Measurements from ENCODE around the gene HCFC1R1. TPM values are rescaled to one million over a fixed set of nuclear protein-coding genes. Genes with fewer than 3 reads are reported as not detected.

HCFC1R1 gene
- total RNA-seq, 1 donor from 2014 or later: 43.2 TPM

DNA sequence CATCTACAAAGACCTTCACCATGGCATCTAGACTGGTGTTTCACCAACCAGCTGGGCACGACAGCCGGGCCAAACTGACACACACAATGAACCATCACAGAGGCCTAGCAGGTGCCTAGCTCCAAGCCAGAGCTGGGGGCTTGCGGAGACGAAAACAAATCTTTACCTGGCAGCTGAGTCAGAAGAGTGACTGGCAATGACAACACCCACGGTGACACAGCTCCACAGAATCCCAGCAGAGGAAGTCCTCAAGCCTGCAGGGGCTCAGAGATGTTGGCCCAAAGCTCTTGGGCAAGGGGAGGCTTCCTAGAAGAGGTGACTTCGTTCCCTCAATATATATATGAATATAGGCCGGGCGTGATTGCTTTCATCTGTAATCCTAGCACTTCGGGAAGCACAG, 27.8 kb upstream of the HCFC1R1 start:
- no peak overlapping the region for H3K4me3 ChIP-seq
- no peaks in the 10 kb centered on the region for H3K36me3 ChIP-seq
- ATAC-seq (no peak), DNase-seq (no peak)
- H3K27ac ChIP-seq: no peak overlapping the region
- H3K27me3 ChIP-seq (ENCODE audit: low read depth): peaks cover 34% of the 10 kb centered on the region
- H3K4me1 ChIP-seq: peaks cover 6% of the 10 kb centered on the region
- TF ChIP-seq, protein P1, sequence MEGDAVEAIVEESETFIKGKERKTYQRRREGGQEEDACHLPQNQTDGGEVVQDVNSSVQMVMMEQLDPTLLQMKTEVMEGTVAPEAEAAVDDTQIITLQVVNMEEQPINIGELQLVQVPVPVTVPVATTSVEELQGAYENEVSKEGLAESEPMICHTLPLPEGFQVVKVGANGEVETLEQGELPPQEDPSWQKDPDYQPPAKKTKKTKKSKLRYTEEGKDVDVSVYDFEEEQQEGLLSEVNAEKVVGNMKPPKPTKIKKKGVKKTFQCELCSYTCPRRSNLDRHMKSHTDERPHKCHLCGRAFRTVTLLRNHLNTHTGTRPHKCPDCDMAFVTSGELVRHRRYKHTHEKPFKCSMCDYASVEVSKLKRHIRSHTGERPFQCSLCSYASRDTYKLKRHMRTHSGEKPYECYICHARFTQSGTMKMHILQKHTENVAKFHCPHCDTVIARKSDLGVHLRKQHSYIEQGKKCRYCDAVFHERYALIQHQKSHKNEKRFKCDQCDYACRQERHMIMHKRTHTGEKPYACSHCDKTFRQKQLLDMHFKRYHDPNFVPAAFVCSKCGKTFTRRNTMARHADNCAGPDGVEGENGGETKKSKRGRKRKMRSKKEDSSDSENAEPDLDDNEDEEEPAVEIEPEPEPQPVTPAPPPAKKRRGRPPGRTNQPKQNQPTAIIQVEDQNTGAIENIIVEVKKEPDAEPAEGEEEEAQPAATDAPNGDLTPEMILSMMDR (IDR thresholded peaks at IDR 0.05): no peak
- H3K9me3 ChIP-seq: no peaks in the 10 kb centered on the region
- intact Hi-C loops (cut with DNase I): no loop called here

DNA sequence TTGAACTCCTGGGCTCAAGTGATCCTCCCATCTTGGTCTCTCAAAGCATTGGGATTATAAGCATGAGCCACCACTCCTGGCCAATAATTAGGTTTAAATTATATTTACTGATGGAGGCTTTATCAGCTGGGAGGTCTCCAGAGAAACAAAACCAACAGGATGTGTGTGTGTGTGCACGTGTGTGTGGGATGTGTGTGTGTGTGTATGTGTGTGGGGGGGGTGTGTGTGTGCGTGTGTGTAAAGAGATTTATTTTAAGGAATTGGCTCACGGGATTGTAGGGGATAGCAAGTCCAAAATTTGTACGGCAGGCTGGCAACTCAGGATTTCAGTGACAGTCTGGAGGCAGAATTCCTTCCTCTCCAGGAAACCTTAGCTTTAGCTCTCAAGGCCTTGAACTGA, 27.3 kb upstream of the HCFC1R1 start:
- intact Hi-C loops (cut with DNase I): no loop called here
- Histone ChIP-seq H3K27ac (no peak overlapping the region), H3K4me3 (no peak overlapping the region), H3K27me3 (ENCODE audit: low read depth) (peaks cover 39% of the 10 kb centered on the region), H3K4me1 (peaks cover 11% of the 10 kb centered on the region), H3K9me3 (no peaks in the 10 kb centered on the region), H3K36me3 (no peaks in the 10 kb centered on the region)
- DNase-seq: no peak
- TF ChIP-seq, protein P1 (IDR thresholded peaks at IDR 0.05): no peak
- ATAC-seq: no peak

DNA sequence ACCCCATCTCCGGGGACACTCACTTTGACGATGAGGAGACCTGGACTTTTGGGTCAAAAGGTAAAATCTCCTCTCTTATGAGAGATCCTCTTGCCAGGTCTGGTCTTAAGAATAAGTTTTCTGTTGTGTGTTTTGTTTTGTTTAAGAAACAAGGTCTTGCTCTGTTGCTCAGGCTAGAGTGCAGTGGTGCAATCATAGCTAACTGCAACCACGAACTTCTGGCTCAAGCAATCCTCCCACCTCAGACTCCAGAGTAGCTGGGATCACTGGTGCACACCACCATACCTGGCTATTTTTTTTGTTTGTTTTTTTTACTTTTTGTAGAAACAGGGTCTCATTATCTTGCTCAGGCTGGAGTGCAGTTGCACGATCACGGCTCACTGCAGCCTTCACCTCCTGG, 26.7 kb upstream of the HCFC1R1 start:
- DNase-seq (no peak), ATAC-seq (no peak)
- intact Hi-C loops (cut with DNase I): no loop called here
- TF ChIP-seq, protein P1 (IDR thresholded peaks at IDR 0.05): no peak
- H3K27ac ChIP-seq: no peak overlapping the region
- H3K4me3 ChIP-seq: no peak overlapping the region
- no peaks in the 10 kb centered on the region for H3K36me3 ChIP-seq
- H3K27me3 ChIP-seq (ENCODE audit: low read depth): peaks cover 44% of the 10 kb centered on the region
- H3K9me3 ChIP-seq: no peaks in the 10 kb centered on the region
- H3K4me1 ChIP-seq: peaks cover 16% of the 10 kb centered on the region

DNA sequence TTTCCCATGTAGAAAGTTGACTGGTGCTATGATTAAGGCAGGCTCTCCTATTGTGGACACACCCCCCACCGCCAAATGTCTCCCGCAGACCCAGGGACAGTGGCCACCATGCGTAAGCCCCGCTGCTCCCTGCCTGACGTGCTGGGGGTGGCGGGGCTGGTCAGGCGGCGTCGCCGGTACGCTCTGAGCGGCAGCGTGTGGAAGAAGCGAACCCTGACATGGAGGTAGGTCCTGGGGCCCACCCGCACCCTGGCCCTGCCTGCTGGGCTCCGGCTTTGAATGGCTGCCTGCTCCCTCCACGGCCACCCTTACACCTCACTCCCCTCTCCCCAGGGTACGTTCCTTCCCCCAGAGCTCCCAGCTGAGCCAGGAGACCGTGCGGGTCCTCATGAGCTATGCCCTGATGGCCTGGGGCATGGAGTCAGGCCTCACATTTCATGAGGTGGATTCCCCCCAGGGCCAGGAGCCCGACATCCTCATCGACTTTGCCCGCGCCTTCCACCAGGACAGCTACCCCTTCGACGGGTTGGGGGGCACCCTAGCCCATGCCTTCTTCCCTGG, 26.3 kb upstream of the HCFC1R1 start:
- DNase-seq (no peak), ATAC-seq (no peak)
- Histone ChIP-seq H3K36me3 (no peaks in the 10 kb centered on the region), H3K4me3 (no peak overlapping the region), H3K9me3 (no peaks in the 10 kb centered on the region), H3K4me1 (peaks cover 21% of the 10 kb centered on the region), H3K27me3 (ENCODE audit: low read depth) (peaks cover 49% of the 10 kb centered on the region), H3K27ac (peak overlapping the region; percentile 24)
- TF ChIP-seq, protein P1 (IDR thresholded peaks at IDR 0.05): no peak
- intact Hi-C loops (cut with DNase I): no loop called here

DNA sequence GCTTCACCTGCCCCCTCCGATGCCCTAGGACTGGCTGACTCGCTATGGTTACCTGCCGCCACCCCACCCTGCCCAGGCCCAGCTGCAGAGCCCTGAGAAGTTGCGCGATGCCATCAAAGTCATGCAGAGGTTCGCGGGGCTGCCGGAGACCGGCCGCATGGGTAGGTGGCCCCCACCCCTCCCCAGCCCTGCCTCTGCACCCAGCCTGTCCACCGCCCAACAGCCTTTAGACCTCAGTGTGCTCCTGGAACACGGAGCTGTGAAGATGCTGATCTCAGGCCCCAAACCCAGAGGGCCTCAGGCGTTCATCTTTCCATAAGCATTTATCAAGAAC, 23.6 kb upstream of the HCFC1R1 start:
- Histone ChIP-seq H3K4me1 (peaks cover 21% of the 10 kb centered on the region), H3K27me3 (ENCODE audit: low read depth) (peaks cover 73% of the 10 kb centered on the region)
- intact Hi-C loops (cut with DNase I): no loop called here

More for the DNA sequence above, 23.6 kb upstream of the HCFC1R1 start:
- Histone ChIP-seq H3K27ac (peak overlapping the region; percentile 65), H3K9me3 (no peaks in the 10 kb centered on the region), H3K4me3 (peak overlapping the region; percentile 52), H3K36me3 (no peaks in the 10 kb centered on the region)
- peak in 1 of 2 donors; percentile 11 for ATAC-seq
- TF ChIP-seq, protein P1 (IDR thresholded peaks at IDR 0.05): no peak
- no peak for DNase-seq

Data from lower lobe of right lung (tissue), 2 donors.